ENCODE data around the gene CYP2R1. TPM values are rescaled to one million over a fixed set of nuclear protein-coding genes. Genes with fewer than 3 reads are reported as not detected.

The CYP2R1 gene
- total RNA-seq, 1 donor from 2014 or later, result 18.5 TPM

GRCh38 chr11:14907411-14908213 lies 15.6 kb upstream of the CYP2R1 start:
- TF ChIP-seq, protein P1, sequence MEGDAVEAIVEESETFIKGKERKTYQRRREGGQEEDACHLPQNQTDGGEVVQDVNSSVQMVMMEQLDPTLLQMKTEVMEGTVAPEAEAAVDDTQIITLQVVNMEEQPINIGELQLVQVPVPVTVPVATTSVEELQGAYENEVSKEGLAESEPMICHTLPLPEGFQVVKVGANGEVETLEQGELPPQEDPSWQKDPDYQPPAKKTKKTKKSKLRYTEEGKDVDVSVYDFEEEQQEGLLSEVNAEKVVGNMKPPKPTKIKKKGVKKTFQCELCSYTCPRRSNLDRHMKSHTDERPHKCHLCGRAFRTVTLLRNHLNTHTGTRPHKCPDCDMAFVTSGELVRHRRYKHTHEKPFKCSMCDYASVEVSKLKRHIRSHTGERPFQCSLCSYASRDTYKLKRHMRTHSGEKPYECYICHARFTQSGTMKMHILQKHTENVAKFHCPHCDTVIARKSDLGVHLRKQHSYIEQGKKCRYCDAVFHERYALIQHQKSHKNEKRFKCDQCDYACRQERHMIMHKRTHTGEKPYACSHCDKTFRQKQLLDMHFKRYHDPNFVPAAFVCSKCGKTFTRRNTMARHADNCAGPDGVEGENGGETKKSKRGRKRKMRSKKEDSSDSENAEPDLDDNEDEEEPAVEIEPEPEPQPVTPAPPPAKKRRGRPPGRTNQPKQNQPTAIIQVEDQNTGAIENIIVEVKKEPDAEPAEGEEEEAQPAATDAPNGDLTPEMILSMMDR (conservative IDR thresholded peaks at IDR 0.05), result peak; percentile 76
- H3K9me3 Mint-ChIP-seq, result no peaks in the 10 kb centered on the region
- peaks cover 4% of the 10 kb centered on the region for H3K4me1 Mint-ChIP-seq
- H3K4me3 Mint-ChIP-seq, result no peak overlapping the region
- no peaks in the 10 kb centered on the region for H3K27me3 Mint-ChIP-seq (ENCODE audit: low read depth)
- peak; percentile 78 for DNase-seq (ENCODE audit: low read depth, low spot score)
- no peaks in the 10 kb centered on the region for H3K36me3 Mint-ChIP-seq (ENCODE audit: low read depth)
- H3K27ac Mint-ChIP-seq (ENCODE audit: unreplicated experiment), result peak overlapping the region; percentile 89

GRCh38 chr11:14906993-14907392 lies 15.0 kb upstream of the CYP2R1 start:
- no peak for DNase-seq (ENCODE audit: low read depth, low spot score)
- no peak overlapping the region for H3K4me3 Mint-ChIP-seq
- peaks cover 4% of the 10 kb centered on the region for H3K4me1 Mint-ChIP-seq
- TF ChIP-seq, protein P1 (conservative IDR thresholded peaks at IDR 0.05), result no peak
- no peaks in the 10 kb centered on the region for H3K9me3 Mint-ChIP-seq
- no peak overlapping the region for H3K27ac Mint-ChIP-seq (ENCODE audit: unreplicated experiment)
- H3K36me3 Mint-ChIP-seq (ENCODE audit: low read depth), result no peaks in the 10 kb centered on the region
- no peaks in the 10 kb centered on the region for H3K27me3 Mint-ChIP-seq (ENCODE audit: low read depth)

GRCh38 chr11:14906578-14906977 lies 14.5 kb upstream of the CYP2R1 start:
- Mint-ChIP-seq H3K36me3 (ENCODE audit: low read depth) (no peaks in the 10 kb centered on the region), H3K27ac (ENCODE audit: unreplicated experiment) (no peak overlapping the region), H3K4me1 (peaks cover 4% of the 10 kb centered on the region), H3K9me3 (no peaks in the 10 kb centered on the region), H3K4me3 (no peak overlapping the region), H3K27me3 (ENCODE audit: low read depth) (no peaks in the 10 kb centered on the region)
- TF ChIP-seq, protein P1 (conservative IDR thresholded peaks at IDR 0.05), result no peak
- DNase-seq (ENCODE audit: low read depth, low spot score), result no peak

DNA sequence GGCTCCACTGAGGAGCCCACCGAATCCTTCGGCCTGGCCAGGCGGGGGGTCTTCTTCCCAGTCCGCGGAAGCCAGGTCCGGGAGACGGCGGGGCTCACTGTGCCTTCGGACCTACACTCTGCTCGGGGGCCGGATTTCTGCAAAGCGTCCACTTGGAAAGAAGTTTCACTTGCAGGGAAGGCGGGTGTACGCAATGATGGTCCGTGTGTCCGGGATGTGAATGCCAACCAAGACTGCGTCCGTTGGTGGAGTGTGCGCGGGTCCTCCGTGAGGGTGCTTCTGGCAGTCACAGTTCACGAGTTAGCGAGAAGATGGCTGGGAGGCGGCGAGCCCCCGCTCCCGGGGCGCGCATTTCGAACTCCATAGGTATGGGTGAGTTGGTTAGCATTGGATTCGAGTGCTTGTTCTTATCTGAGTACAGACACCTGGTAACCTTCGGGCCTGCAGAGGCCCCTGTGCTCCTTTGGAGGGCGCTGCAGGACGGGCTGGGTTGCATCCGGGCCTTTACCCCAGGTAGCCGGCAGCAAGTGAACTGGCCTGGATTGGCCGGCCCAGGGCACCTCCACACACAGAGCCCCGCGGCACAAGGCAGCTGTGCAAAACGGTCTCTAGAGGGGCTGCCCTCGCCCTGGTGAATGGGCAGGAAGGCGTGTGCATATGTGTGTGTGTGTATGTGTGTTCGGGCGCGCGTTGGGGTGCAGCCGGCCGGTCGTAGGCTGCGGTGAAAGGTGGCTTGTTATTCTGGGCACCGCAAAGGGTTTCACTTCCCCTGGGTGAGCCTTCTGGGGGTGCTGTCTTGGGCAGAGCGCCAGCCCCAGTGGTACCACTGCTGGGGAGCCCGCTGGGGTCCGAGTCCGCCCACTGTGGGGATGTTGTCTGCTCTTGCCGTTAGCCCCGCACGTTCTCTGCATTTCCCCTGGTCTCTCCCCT lies 13.3 kb upstream of the CYP2R1 start:
- H3K4me3 Mint-ChIP-seq, result no peak overlapping the region
- peaks cover 4% of the 10 kb centered on the region for H3K4me1 Mint-ChIP-seq
- H3K27ac Mint-ChIP-seq (ENCODE audit: unreplicated experiment), result no peak overlapping the region
- H3K27me3 Mint-ChIP-seq (ENCODE audit: low read depth), result no peaks in the 10 kb centered on the region
- no peaks in the 10 kb centered on the region for H3K36me3 Mint-ChIP-seq (ENCODE audit: low read depth)
- TF ChIP-seq, protein P1 (conservative IDR thresholded peaks at IDR 0.05), result peak; percentile 9
- no peak for DNase-seq (ENCODE audit: low read depth, low spot score)
- no peaks in the 10 kb centered on the region for H3K9me3 Mint-ChIP-seq

GRCh38 chr11:14904745-14905103 lies 12.7 kb upstream of the CYP2R1 start:
- Mint-ChIP-seq H3K27me3 (ENCODE audit: low read depth) (no peaks in the 10 kb centered on the region), H3K4me1 (peaks cover 4% of the 10 kb centered on the region), H3K27ac (ENCODE audit: unreplicated experiment) (no peak overlapping the region), H3K9me3 (no peaks in the 10 kb centered on the region), H3K36me3 (ENCODE audit: low read depth) (no peaks in the 10 kb centered on the region), H3K4me3 (no peak overlapping the region)
- no peak for DNase-seq (ENCODE audit: low read depth, low spot score)
- TF ChIP-seq, protein P1 (conservative IDR thresholded peaks at IDR 0.05), result peak; percentile 60

Measured in neural crest cell (in vitro differentiated cells).